ENCODE measurements around the gene CAVIN2. TPM values are rescaled to one million over a fixed set of nuclear protein-coding genes. Genes with fewer than 3 reads are reported as not detected.

CAVIN2 gene
- polyA plus RNA-seq, 1 experiment: 3.5 TPM

- TF ChIP-seq, protein P1, sequence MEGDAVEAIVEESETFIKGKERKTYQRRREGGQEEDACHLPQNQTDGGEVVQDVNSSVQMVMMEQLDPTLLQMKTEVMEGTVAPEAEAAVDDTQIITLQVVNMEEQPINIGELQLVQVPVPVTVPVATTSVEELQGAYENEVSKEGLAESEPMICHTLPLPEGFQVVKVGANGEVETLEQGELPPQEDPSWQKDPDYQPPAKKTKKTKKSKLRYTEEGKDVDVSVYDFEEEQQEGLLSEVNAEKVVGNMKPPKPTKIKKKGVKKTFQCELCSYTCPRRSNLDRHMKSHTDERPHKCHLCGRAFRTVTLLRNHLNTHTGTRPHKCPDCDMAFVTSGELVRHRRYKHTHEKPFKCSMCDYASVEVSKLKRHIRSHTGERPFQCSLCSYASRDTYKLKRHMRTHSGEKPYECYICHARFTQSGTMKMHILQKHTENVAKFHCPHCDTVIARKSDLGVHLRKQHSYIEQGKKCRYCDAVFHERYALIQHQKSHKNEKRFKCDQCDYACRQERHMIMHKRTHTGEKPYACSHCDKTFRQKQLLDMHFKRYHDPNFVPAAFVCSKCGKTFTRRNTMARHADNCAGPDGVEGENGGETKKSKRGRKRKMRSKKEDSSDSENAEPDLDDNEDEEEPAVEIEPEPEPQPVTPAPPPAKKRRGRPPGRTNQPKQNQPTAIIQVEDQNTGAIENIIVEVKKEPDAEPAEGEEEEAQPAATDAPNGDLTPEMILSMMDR (IDR thresholded peaks at IDR 0.05; ENCODE audit: insufficient read depth, low read depth, low read length): no peak
- ChIA-PET POLR2A (no interaction called here), CTCF (interaction anchor here (1.3 to 2.0 kb wide), 2 partner anchors 9 to 360 kb away, joined by 5 to 15 read pairs; no protein-coding TSS in a partner anchor)
- H3K36me3 ChIP-seq (ENCODE audit: control insufficient read depth, insufficient read depth, low read length): no peaks in the 10 kb centered on the region
- H3K27me3 ChIP-seq (ENCODE audit: control insufficient read depth, insufficient read depth, low read length): no peaks in the 10 kb centered on the region
- DNase-seq (ENCODE audit: low read depth): no peak
- no peak overlapping the region for H3K4me3 ChIP-seq (ENCODE audit: low read depth, low read length)
Measured at GRCh38 chr2:191803007-191803406, 43.9 kb downstream of the CAVIN2 start.

DNA sequence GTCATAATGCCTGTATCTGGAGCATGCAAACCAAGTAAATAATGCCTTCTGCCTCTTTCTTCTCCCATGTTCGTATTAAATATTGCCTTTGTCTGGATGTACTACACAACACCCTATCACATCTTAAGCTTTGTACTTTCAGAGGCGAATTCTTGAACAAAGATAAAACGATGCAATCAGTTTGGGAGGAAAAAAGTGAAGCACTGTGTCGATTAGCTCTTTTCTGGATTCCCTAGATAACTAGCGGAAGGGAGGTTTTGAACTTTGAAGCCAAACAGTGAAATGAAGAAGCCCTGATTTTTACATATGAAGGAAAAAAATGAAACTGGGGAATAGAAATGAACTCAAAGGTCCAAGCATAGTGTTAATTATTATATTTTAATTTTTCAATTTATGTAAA is 44.7 kb downstream of the CAVIN2 start:
- TF ChIP-seq, protein P1 (IDR thresholded peaks at IDR 0.05; ENCODE audit: insufficient read depth, low read depth, low read length): no peak
- H3K27me3 ChIP-seq (ENCODE audit: control insufficient read depth, insufficient read depth, low read length): no peaks in the 10 kb centered on the region
- ChIA-PET CTCF (interaction anchor here (1.3 to 2.0 kb wide), 2 partner anchors 10 to 361 kb away, joined by 5 to 15 read pairs; no protein-coding TSS in a partner anchor), POLR2A (no interaction called here)
- no peak for DNase-seq (ENCODE audit: low read depth)
- H3K4me3 ChIP-seq (ENCODE audit: low read depth, low read length): no peak overlapping the region
- no peaks in the 10 kb centered on the region for H3K36me3 ChIP-seq (ENCODE audit: control insufficient read depth, insufficient read depth, low read length)

DNA sequence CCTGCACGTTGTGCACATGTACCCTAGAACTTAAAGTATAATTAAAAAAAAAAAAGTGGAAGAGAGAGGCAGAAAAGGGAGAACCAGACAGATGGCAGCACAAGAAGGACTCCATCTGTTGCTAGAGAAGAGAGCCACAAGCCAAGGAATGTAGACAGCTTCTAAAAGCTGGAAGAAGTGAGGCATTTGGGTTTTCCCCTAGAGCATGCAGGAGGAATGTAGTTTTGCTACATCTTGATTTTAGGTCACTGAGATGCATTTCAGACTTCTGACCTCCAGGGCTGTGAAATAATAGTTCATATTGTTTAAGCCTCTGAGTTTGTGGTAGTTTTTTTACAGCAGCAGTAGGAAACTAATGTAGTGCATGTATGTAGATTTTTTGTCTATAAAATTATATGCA is 46.0 kb downstream of the CAVIN2 start:
- ChIA-PET POLR2A (no interaction called here), CTCF (interaction anchor here (2.4 kb wide), 1 partner anchor 362 kb away, joined by 5 read pairs; no protein-coding TSS in a partner anchor)
- no peaks in the 10 kb centered on the region for H3K36me3 ChIP-seq (ENCODE audit: control insufficient read depth, insufficient read depth, low read length)
- H3K27me3 ChIP-seq (ENCODE audit: control insufficient read depth, insufficient read depth, low read length): no peaks in the 10 kb centered on the region
- TF ChIP-seq, protein P1 (IDR thresholded peaks at IDR 0.05; ENCODE audit: insufficient read depth, low read depth, low read length): no peak
- H3K4me3 ChIP-seq (ENCODE audit: low read depth, low read length): no peak overlapping the region
- no peak for DNase-seq (ENCODE audit: low read depth)

DNA sequence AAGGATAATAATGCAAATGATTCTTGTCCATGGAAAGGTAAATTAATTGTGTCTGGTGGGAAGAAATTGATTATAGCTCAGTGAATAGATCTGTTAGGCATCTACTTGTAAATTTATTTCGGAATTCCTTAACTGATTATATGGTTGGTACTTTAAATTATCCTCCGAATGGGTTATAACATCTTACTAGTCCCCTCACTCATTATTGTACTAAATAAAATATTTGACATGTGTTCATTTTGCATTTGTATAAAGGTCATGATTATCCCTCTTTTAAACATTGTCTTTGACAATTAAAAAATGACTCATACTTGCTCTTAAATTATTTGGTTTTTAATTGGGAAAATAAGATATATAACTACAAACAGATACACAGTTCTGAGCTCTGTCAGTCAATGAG is 47.4 kb downstream of the CAVIN2 start:
- ChIA-PET POLR2A (no interaction called here), CTCF (interaction anchor here (2.4 kb wide), 1 partner anchor 363 kb away, joined by 5 read pairs; no protein-coding TSS in a partner anchor)
- no peaks in the 10 kb centered on the region for H3K27me3 ChIP-seq (ENCODE audit: control insufficient read depth, insufficient read depth, low read length)
- H3K4me3 ChIP-seq (ENCODE audit: low read depth, low read length): no peak overlapping the region
- TF ChIP-seq, protein P1 (IDR thresholded peaks at IDR 0.05; ENCODE audit: insufficient read depth, low read depth, low read length): no peak
- DNase-seq (ENCODE audit: low read depth): no peak
- no peaks in the 10 kb centered on the region for H3K36me3 ChIP-seq (ENCODE audit: control insufficient read depth, insufficient read depth, low read length)

DNA sequence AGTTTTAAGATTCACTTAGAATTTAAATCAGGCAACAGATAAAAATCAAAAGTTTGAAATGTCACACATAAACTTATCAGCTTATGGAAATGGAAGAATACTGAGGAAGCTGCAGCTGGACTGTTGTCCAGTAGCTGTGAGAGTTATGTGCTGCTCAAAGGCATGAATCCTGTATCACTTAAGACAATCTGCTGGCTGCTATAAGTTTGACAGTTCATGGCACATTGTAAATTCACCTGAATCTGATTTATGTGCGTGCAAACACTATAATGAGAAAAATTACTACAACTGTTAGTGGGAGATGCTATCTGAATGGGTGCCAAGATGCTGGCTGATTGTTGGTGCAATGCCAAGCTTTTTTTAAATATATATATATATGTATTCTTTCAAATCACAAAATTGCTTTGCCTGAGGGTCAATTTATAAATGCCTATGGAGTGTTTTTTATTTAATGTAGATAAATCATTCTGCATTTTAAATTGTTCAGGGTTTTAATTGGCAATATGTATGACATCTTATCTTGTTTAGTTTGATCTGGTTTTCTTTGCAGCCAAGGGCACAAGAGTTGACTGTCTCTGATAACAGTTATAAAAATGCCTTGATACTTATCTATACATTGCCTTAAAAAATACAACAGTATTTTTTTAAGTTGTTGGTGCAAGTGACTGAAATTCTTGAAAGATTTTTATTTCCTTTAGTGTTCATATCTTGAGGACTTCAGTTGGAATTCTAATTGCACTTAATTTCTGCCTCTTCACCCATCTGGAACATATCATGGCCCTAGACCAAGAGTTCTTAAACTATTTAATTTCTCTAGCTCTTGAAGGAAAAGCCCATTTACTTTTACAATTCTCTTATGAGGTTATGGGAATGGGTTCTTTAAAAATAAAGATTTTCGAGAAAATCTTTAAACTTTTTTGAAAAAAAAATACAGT is 48.7 kb downstream of the CAVIN2 start:
- H3K27me3 ChIP-seq (ENCODE audit: control insufficient read depth, insufficient read depth, low read length): no peaks in the 10 kb centered on the region
- no peak overlapping the region for H3K4me3 ChIP-seq (ENCODE audit: low read depth, low read length)
- POLR2A ChIA-PET: no interaction called here
- TF ChIP-seq, protein P1 (IDR thresholded peaks at IDR 0.05; ENCODE audit: insufficient read depth, low read depth, low read length): no peak
- no peak for DNase-seq (ENCODE audit: low read depth)
- no peaks in the 10 kb centered on the region for H3K36me3 ChIP-seq (ENCODE audit: control insufficient read depth, insufficient read depth, low read length)
- CTCF ChIA-PET: interaction anchor here (0.6 kb wide), 1 partner anchor 1384 kb away, joined by 3 read pairs; no protein-coding TSS in a partner anchor

All from BJ (cell line).